Prostate gland (tissue), 2 donors: ENCODE measurements around the gene UFC1. TPM values are rescaled to one million over a fixed set of nuclear protein-coding genes. Genes with fewer than 3 reads are reported as not detected.

Source experiments
- DNase-seq: peaks from one replicate; pipeline ENCODE4 v3.0.0-alpha.2; 2019; ENCODE audit warnings: low spot score
- H3K27ac ChIP-seq, 2 donors: fragments of 200-600 bp; sonication (generic); 2 replicates each; pipeline ENCODE4 v1.5.1; 2017 to 2019
- H3K27me3 ChIP-seq: fragments of 200-600 bp; sonication (generic); replicated peaks from 2 replicates; pipeline ENCODE4 v1.5.1; 2019; ENCODE audit not compliant: insufficient read depth
- H3K36me3 ChIP-seq, 2 donors: fragments of 200-600 bp; sonication (generic); 1 replicate in 1 of 2; 2 replicates in 1 of 2; pipeline versions ENCODE4 v1.5.1 to v1.8.1; 2017 to 2019
- H3K4me1 ChIP-seq: fragments of 200-600 bp; sonication (generic); replicated peaks from 2 replicates; pipeline ENCODE4 v1.5.1; 2019
- H3K4me3 ChIP-seq, 2 donors: fragments of 200-600 bp; sonication (generic); 2 replicates each; pipeline ENCODE4 v1.5.1; 2017 to 2019
- H3K9me3 ChIP-seq: fragments of 200-600 bp; sonication (generic); 2 replicates; pipeline ENCODE4 v1.5.1; 2017
- CTCF ChIP-seq, 4 experiments: fragments of 200-600 bp in 2 of 4; fragments of 450-650 bp in 2 of 4; sonication (generic) in 2 of 4; IDR thresholded peaks; 1 replicate in 3 of 4; 2 replicates in 1 of 4; pipeline ENCODE4 v1.5.1; 2016 to 2019; ENCODE audit warnings: antibody characterized with exemption in 4 of 4, mild to moderate bottlenecking in 2 of 4, moderate library complexity in 2 of 4
- POLR2A ChIP-seq: fragments of 450-650 bp; IDR thresholded peaks from one replicate; pipeline ENCODE4 v1.6.1; 2016; ENCODE audit warnings: antibody characterized with exemption, mild to moderate bottlenecking
- POLR2AphosphoS5 ChIP-seq: sonication (generic); formaldehyde crosslinking; IDR thresholded peaks from one replicate; pipeline ENCODE4 v1.6.1; 2017; ENCODE audit warnings: antibody characterized with exemption
- WGBS: methylation state at CpG from one replicate; pipeline ENCODE4 v1.1.5; 2018; 5-methylcytosine and 5-hydroxymethylcytosine counted together
- intact Hi-C: fragments of 100-400 bp; cut with DNase I; formaldehyde crosslinking; loops from one replicate; pipeline ENCODE4 v1.14.2; 2022
- total RNA-seq, 2 donors: library from RNA; depleted of rRNA; stranded (reverse); fragments of >200 nt; gene quantifications; one replicate each; pipeline ENCODE4 v1.1.0, GENCODE V29; 2016

Gene UFC1
- total RNA-seq, 2 donors from 2014 or later, result 71.3 to 72.8 TPM

DNA sequence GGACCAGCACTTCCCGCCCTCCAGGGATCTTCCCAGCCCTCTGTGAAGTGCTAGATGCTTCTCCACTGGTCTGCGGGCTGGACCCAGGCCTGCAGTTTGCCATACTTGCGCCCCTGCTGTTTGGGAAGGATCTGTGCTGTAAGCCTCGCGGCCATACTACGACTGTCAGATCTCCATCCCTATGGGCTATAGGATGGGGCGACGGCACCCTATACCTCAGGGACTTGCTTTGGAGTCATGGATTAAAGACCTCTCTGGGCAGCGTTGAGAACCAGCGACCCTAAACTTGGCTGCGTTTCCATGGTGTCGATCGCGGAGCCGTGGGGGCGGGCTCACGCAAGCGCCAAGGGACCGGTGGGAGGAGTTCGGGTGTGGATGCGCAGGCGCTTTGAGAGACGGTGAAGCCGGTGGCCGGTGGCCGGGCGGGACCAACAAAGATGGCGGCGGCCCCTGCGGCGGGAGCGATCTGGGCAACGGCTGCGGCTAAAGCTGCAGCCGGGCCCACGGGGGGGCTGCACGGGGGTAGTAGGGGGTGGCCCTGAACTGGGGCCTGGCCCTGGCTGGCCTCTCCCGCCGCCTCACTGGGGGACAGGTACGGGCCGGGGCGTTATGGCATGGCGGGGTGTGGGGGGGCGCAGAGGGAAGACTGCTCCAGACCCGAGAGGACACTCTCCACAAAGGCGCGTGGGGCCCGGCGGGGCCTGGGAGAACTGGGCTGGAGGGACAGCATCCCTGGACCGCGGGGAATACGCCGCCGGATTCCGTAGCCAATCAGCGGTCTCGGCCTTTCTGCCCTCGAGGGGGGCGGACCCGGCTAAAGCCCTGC is 5.5 kb downstream of the UFC1 start, which contains the start of gene USP21:
Gene USP21 (plus strand): TSS at position 414 of the 826 bp plus-strand sequence. CDS start 1,141 bp downstream, outside the sequence.
- no peaks in the 10 kb centered on the region for H3K36me3 ChIP-seq
- H3K4me1 ChIP-seq, result no peaks in the 10 kb centered on the region
- H3K4me3 ChIP-seq, result peak within 1 kb of the TSS; percentile 71 to 100
- TF ChIP-seq CTCF (IDR thresholded peaks at IDR 0.05) (peak in 2 of 4 experiments; percentile 33 to 35), POLR2A (peak; percentile 63), POLR2AphosphoS5 (peak; percentile 95)
- peak; percentile 91 for DNase-seq
- intact Hi-C loops, result no loop called here
- H3K27ac ChIP-seq, result peak within 1 kb of the TSS; percentile 87 to 90
- H3K9me3 ChIP-seq, result no peaks in the 10 kb centered on the region
- under 1% methylated on average over 56 of the region's 60 CpGs for WGBS
- no peaks in the 10 kb centered on the region for H3K27me3 ChIP-seq

- TF ChIP-seq CTCF (IDR thresholded peaks at IDR 0.05) (no peak), POLR2A (no peak), POLR2AphosphoS5 (no peak)
- intact Hi-C loops, result no loop called here
- H3K27ac ChIP-seq, result peak overlapping the region; percentile 87 to 90
- H3K9me3 ChIP-seq, result no peaks in the 10 kb centered on the region
- peak overlapping the region; percentile 71 to 100 for H3K4me3 ChIP-seq
- H3K4me1 ChIP-seq, result no peaks in the 10 kb centered on the region
- no peaks in the 10 kb centered on the region for H3K27me3 ChIP-seq
- no peak for DNase-seq
- H3K36me3 ChIP-seq, result no peaks in the 10 kb centered on the region
- 6% methylated on average over 11 of the region's 11 CpGs for WGBS
Observed at GRCh38 chr1:161159913-161160243, 6.1 kb downstream of the UFC1 start.

DNA sequence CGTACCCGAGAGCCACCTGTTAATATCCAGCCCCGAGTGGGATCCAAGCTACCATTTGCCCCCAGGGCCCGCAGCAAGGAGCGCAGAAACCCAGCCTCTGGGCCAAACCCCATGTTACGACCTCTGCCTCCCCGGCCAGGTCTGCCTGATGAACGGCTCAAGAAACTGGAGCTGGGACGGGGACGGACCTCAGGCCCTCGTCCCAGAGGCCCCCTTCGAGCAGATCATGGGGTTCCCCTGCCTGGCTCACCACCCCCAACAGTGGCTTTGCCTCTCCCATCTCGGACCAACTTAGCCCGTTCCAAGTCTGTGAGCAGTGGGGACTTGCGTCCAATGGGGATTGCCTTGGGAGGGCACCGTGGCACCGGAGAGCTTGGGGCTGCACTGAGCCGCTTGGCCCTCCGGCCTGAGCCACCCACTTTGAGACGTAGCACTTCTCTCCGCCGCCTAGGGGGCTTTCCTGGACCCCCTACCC is 6.9 kb downstream of the UFC1 start:
- no peak overlapping the region for H3K27ac ChIP-seq
- H3K36me3 ChIP-seq, result no peaks in the 10 kb centered on the region
- H3K27me3 ChIP-seq, result no peaks in the 10 kb centered on the region
- H3K9me3 ChIP-seq, result no peaks in the 10 kb centered on the region
- H3K4me3 ChIP-seq, result no peak overlapping the region
- intact Hi-C loops, result no loop called here
- 91% methylated on average over 22 of the region's 22 CpGs for WGBS
- TF ChIP-seq CTCF (IDR thresholded peaks at IDR 0.05) (no peak), POLR2AphosphoS5 (no peak), POLR2A (no peak)
- DNase-seq, result no peak
- peaks cover 2% of the 10 kb centered on the region for H3K4me1 ChIP-seq

- no peaks in the 10 kb centered on the region for H3K9me3 ChIP-seq
- intact Hi-C loops, result no loop called here
- H3K4me3 ChIP-seq, result no peak overlapping the region
- H3K27ac ChIP-seq, result no peak overlapping the region
- peaks cover 2% of the 10 kb centered on the region for H3K4me1 ChIP-seq
- no peaks in the 10 kb centered on the region for H3K27me3 ChIP-seq
- H3K36me3 ChIP-seq, result no peaks in the 10 kb centered on the region
- 77% methylated on average over 5 of the region's 5 CpGs for WGBS
- TF ChIP-seq CTCF (IDR thresholded peaks at IDR 0.05) (no peak), POLR2A (no peak), POLR2AphosphoS5 (no peak)
- no peak for DNase-seq
Observed at GRCh38 chr1:161161652-161162051, 7.9 kb downstream of the UFC1 start.

- 76% methylated on average over 7 of the region's 7 CpGs for WGBS
- no peak overlapping the region for H3K27ac ChIP-seq
- intact Hi-C loops, result no loop called here
- H3K4me1 ChIP-seq, result peaks cover 2% of the 10 kb centered on the region
- H3K4me3 ChIP-seq, result no peak overlapping the region
- DNase-seq, result no peak
- H3K36me3 ChIP-seq, result no peaks in the 10 kb centered on the region
- TF ChIP-seq CTCF (IDR thresholded peaks at IDR 0.05) (no peak), POLR2A (no peak), POLR2AphosphoS5 (no peak)
- H3K9me3 ChIP-seq, result no peaks in the 10 kb centered on the region
- no peaks in the 10 kb centered on the region for H3K27me3 ChIP-seq
Observed at GRCh38 chr1:161162052-161162451, 8.3 kb downstream of the UFC1 start.
